Keratinocyte (primary cell): Measurements from ENCODE around the gene MTERF4.

Source experiments
- EZH2 ChIP-seq: IDR thresholded peaks from one replicate; pipeline ENCODE4 v1.6.1; 2012; ENCODE audit warnings: inconsistent platforms, mild to moderate bottlenecking, low read length, moderate library complexity
- TF ChIP-seq, protein P1 (sequence below), 3 experiments: IDR thresholded peaks in 1 of 3; conservative IDR thresholded peaks in 1 of 3; optimal IDR thresholded peaks in 1 of 3; 2 replicates in 2 of 3; 3 replicates in 1 of 3; pipeline versions ENCODE3 to v1.5.1; 2011; ENCODE audit warnings: low read length in 3 of 3, mild to moderate bottlenecking in 3 of 3, moderate library complexity in 2 of 3, control low read depth in 1 of 3, inconsistent platforms in 1 of 3; ENCODE audit not compliant: insufficient read depth in 2 of 3; ENCODE audit errors: extremely low read depth in 1 of 3

DNA sequence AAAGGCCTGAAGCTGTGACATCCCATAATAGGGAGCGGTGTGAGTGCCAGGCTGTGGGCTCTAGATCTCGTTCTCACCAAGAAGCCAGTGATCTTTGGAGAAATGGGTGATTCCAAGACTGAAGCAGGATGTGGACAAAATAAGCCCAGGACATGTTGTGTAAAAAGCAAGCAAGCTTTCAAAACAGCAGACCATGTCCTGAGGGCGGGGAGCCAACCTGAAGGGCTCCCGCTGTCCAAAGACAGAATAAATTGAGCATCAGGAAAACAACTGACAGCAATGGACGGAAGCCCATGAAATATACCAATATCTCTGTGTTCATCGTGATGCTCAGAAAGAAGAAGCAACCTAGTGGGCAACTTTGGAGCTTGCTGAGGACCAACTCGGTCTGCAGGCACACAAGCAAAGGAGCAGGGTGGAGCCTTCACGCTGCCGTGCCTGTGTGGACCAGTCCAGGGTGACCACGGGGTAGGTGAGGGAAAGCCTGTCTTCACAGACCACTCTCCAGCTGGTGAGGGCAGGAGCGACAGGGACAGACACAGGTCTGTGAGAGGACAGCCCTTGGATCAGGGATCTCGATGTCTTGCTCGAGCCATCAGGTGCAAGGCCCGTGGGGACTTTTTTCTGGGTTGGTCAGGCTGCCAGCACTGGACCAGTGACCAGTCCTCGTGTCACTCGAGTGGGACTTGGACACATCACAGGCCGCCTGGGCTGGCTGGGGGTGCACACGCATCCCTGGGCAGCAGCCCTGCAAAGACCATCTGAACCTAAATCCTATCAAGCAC is 21.5 kb downstream of the MTERF4 start:
- TF ChIP-seq, protein P1, sequence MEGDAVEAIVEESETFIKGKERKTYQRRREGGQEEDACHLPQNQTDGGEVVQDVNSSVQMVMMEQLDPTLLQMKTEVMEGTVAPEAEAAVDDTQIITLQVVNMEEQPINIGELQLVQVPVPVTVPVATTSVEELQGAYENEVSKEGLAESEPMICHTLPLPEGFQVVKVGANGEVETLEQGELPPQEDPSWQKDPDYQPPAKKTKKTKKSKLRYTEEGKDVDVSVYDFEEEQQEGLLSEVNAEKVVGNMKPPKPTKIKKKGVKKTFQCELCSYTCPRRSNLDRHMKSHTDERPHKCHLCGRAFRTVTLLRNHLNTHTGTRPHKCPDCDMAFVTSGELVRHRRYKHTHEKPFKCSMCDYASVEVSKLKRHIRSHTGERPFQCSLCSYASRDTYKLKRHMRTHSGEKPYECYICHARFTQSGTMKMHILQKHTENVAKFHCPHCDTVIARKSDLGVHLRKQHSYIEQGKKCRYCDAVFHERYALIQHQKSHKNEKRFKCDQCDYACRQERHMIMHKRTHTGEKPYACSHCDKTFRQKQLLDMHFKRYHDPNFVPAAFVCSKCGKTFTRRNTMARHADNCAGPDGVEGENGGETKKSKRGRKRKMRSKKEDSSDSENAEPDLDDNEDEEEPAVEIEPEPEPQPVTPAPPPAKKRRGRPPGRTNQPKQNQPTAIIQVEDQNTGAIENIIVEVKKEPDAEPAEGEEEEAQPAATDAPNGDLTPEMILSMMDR (optimal IDR thresholded peaks at IDR 0.05 in 1 of 3, IDR thresholded peaks at IDR 0.05 in 1 of 3, conservative IDR thresholded peaks at IDR 0.05 in 1 of 3; ENCODE audit: extremely low read depth in 1 of 3, insufficient read depth in 2 of 3, low read length in 3 of 3) = no peak
- no peak for TF ChIP-seq EZH2
